ENCODE results near the gene NANOGP8. TPM values are rescaled to one million over a fixed set of nuclear protein-coding genes. Genes with fewer than 3 reads are reported as not detected.
"Not testable (repeated sequence)": the region's sequence is repeated elsewhere in the genome, so short reads cannot be mapped to it uniquely, and the experiment has no call there.

Gene NANOGP8
- not detected in 2 replicates for total RNA-seq (2014; rRNA removed; shearing (Covaris generic))

GRCh38 chr15:35085176-35085919, at the start of gene NANOGP8:
NANOGP8 (minus strand) TSS chr15:35085295; CDS start chr15:35085110, 185 bp downstream.
- not testable (repeated sequence) for DNase-seq (ENCODE audit: low read depth in 1 of 2, low spot score in 2 of 2); H3K4me1 ChIP-seq (replicated peaks); H3K36me3 ChIP-seq; H3K4me3 ChIP-seq; H3K27me3 ChIP-seq (replicated peaks); H3K9me3 ChIP-seq (replicated peaks); H3K27ac ChIP-seq

- Histone ChIP-seq H3K4me1 (replicated peaks) (no peaks in the 10 kb centered on the region), H3K27ac (no peak overlapping the region), H3K4me3 (no peak overlapping the region), H3K36me3 (no peaks in the 10 kb centered on the region), H3K9me3 (replicated peaks) (no peaks in the 10 kb centered on the region), H3K27me3 (replicated peaks) (no peaks in the 10 kb centered on the region)
- DNase-seq (ENCODE audit: low read depth in 1 of 2, low spot score in 2 of 2) = no peak
Observed at GRCh38 chr15:35134299-35134698, 49.2 kb upstream of the NANOGP8 start.

GRCh38 chr15:35130245-35130644, 45.1 kb upstream of the NANOGP8 start:
- no peak for DNase-seq (ENCODE audit: low read depth in 1 of 2, low spot score in 2 of 2)
- no peaks in the 10 kb centered on the region for H3K36me3 ChIP-seq
- H3K27me3 ChIP-seq (replicated peaks) = no peaks in the 10 kb centered on the region
- H3K4me1 ChIP-seq (replicated peaks) = no peaks in the 10 kb centered on the region
- no peaks in the 10 kb centered on the region for H3K9me3 ChIP-seq (replicated peaks)
- H3K4me3 ChIP-seq = no peak overlapping the region
- no peak overlapping the region for H3K27ac ChIP-seq

GRCh38 chr15:35129361-35129760, 44.3 kb upstream of the NANOGP8 start:
- H3K4me3 ChIP-seq = no peak overlapping the region
- no peaks in the 10 kb centered on the region for H3K9me3 ChIP-seq (replicated peaks)
- no peaks in the 10 kb centered on the region for H3K36me3 ChIP-seq
- no peaks in the 10 kb centered on the region for H3K27me3 ChIP-seq (replicated peaks)
- no peak overlapping the region for H3K27ac ChIP-seq
- H3K4me1 ChIP-seq (replicated peaks) = no peaks in the 10 kb centered on the region
- DNase-seq (ENCODE audit: low read depth in 1 of 2, low spot score in 2 of 2) = no peak

- Histone ChIP-seq H3K36me3 (no peaks in the 10 kb centered on the region), H3K4me3 (no peak overlapping the region), H3K27ac (no peak overlapping the region), H3K9me3 (replicated peaks) (no peaks in the 10 kb centered on the region), H3K27me3 (replicated peaks) (no peaks in the 10 kb centered on the region), H3K4me1 (replicated peaks) (no peaks in the 10 kb centered on the region)
- no peak for DNase-seq (ENCODE audit: low read depth in 1 of 2, low spot score in 2 of 2)
Observed at GRCh38 chr15:35127717-35128116, 42.6 kb upstream of the NANOGP8 start.

- Histone ChIP-seq H3K27ac (no peak overlapping the region), H3K4me3 (no peak overlapping the region), H3K4me1 (replicated peaks) (no peaks in the 10 kb centered on the region), H3K36me3 (no peaks in the 10 kb centered on the region), H3K9me3 (replicated peaks) (no peaks in the 10 kb centered on the region), H3K27me3 (replicated peaks) (no peaks in the 10 kb centered on the region)
- DNase-seq (ENCODE audit: low read depth in 1 of 2, low spot score in 2 of 2) = no peak
Observed at GRCh38 chr15:35126236-35126635, 41.1 kb upstream of the NANOGP8 start.

GRCh38 chr15:35123743-35124142, 38.6 kb upstream of the NANOGP8 start:
- Histone ChIP-seq H3K9me3 (replicated peaks) (no peaks in the 10 kb centered on the region), H3K27ac (no peak overlapping the region), H3K4me1 (replicated peaks) (no peaks in the 10 kb centered on the region), H3K27me3 (replicated peaks) (no peaks in the 10 kb centered on the region), H3K36me3 (no peaks in the 10 kb centered on the region), H3K4me3 (no peak overlapping the region)
- no peak for DNase-seq (ENCODE audit: low read depth in 1 of 2, low spot score in 2 of 2)

- no peaks in the 10 kb centered on the region for H3K27me3 ChIP-seq (replicated peaks)
- no peak overlapping the region for H3K27ac ChIP-seq
- no peak for DNase-seq (ENCODE audit: low read depth in 1 of 2, low spot score in 2 of 2)
- H3K4me1 ChIP-seq (replicated peaks) = no peaks in the 10 kb centered on the region
- H3K9me3 ChIP-seq (replicated peaks) = no peaks in the 10 kb centered on the region
- H3K36me3 ChIP-seq = no peaks in the 10 kb centered on the region
- H3K4me3 ChIP-seq = no peak overlapping the region
Observed at GRCh38 chr15:35121611-35122359, 36.7 kb upstream of the NANOGP8 start.

GRCh38 chr15:35120173-35120572, 35.1 kb upstream of the NANOGP8 start:
- H3K36me3 ChIP-seq = no peaks in the 10 kb centered on the region
- no peaks in the 10 kb centered on the region for H3K27me3 ChIP-seq (replicated peaks)
- H3K4me1 ChIP-seq (replicated peaks) = no peaks in the 10 kb centered on the region
- no peak overlapping the region for H3K4me3 ChIP-seq
- no peaks in the 10 kb centered on the region for H3K9me3 ChIP-seq (replicated peaks)
- no peak overlapping the region for H3K27ac ChIP-seq
- no peak for DNase-seq (ENCODE audit: low read depth in 1 of 2, low spot score in 2 of 2)

- H3K4me1 ChIP-seq (replicated peaks) = no peaks in the 10 kb centered on the region
- H3K27me3 ChIP-seq (replicated peaks) = no peaks in the 10 kb centered on the region
- no peak overlapping the region for H3K4me3 ChIP-seq
- DNase-seq (ENCODE audit: low read depth in 1 of 2, low spot score in 2 of 2) = no peak
- no peaks in the 10 kb centered on the region for H3K9me3 ChIP-seq (replicated peaks)
- H3K36me3 ChIP-seq = no peaks in the 10 kb centered on the region
- H3K27ac ChIP-seq = no peak overlapping the region
Observed at GRCh38 chr15:35118960-35119359, 33.9 kb upstream of the NANOGP8 start.

- Histone ChIP-seq H3K4me1 (replicated peaks) (no peaks in the 10 kb centered on the region), H3K27ac (no peak overlapping the region), H3K27me3 (replicated peaks) (no peaks in the 10 kb centered on the region), H3K36me3 (no peaks in the 10 kb centered on the region), H3K9me3 (replicated peaks) (no peaks in the 10 kb centered on the region), H3K4me3 (no peak overlapping the region)
- DNase-seq (ENCODE audit: low read depth in 1 of 2, low spot score in 2 of 2) = no peak
Observed at GRCh38 chr15:35117543-35118265, 32.6 kb upstream of the NANOGP8 start.

GRCh38 chr15:35115155-35115725, 30.1 kb upstream of the NANOGP8 start:
- Histone ChIP-seq H3K27ac (no peak overlapping the region), H3K4me3 (no peak overlapping the region), H3K27me3 (replicated peaks) (no peaks in the 10 kb centered on the region), H3K36me3 (no peaks in the 10 kb centered on the region), H3K4me1 (replicated peaks) (no peaks in the 10 kb centered on the region), H3K9me3 (replicated peaks) (no peaks in the 10 kb centered on the region)
- no peak for DNase-seq (ENCODE audit: low read depth in 1 of 2, low spot score in 2 of 2)

GRCh38 chr15:35112346-35112745, 27.3 kb upstream of the NANOGP8 start:
- Histone ChIP-seq H3K4me1 (replicated peaks) (no peaks in the 10 kb centered on the region), H3K4me3 (no peak overlapping the region), H3K27me3 (replicated peaks) (no peaks in the 10 kb centered on the region), H3K36me3 (no peaks in the 10 kb centered on the region), H3K27ac (no peak overlapping the region), H3K9me3 (replicated peaks) (no peaks in the 10 kb centered on the region)
- no peak for DNase-seq (ENCODE audit: low read depth in 1 of 2, low spot score in 2 of 2)

- no peaks in the 10 kb centered on the region for H3K27me3 ChIP-seq (replicated peaks)
- no peaks in the 10 kb centered on the region for H3K9me3 ChIP-seq (replicated peaks)
- no peak overlapping the region for H3K27ac ChIP-seq
- no peaks in the 10 kb centered on the region for H3K4me1 ChIP-seq (replicated peaks)
- H3K4me3 ChIP-seq = no peak overlapping the region
- DNase-seq (ENCODE audit: low read depth in 1 of 2, low spot score in 2 of 2) = no peak
- no peaks in the 10 kb centered on the region for H3K36me3 ChIP-seq
Observed at GRCh38 chr15:35111861-35112260, 26.8 kb upstream of the NANOGP8 start.
